GM21737 (cell line): Measurements from ENCODE around the gene PTPRR.

Source experiments
- ATAC-seq: cut with Tn5 transposase; IDR thresholded peaks from one replicate; pipeline ENCODE4 v1.9.1; 2021; ENCODE audit warnings: mild to moderate bottlenecking, moderate library complexity; ENCODE audit not compliant: unreplicated experiment

Gene PTPRR

GRCh38 chr12:70709022-70709421 lies 211.5 kb downstream of the PTPRR start:
- ATAC-seq, result no peak

GRCh38 chr12:70706611-70707010 lies 213.9 kb downstream of the PTPRR start:
- ATAC-seq, result no peak

- ATAC-seq, result no peak
Observed at GRCh38 chr12:70698345-70698744, 222.2 kb downstream of the PTPRR start.

- ATAC-seq, result no peak
Observed at GRCh38 chr12:70695361-70696023, 225.0 kb downstream of the PTPRR start.

- ATAC-seq, result no peak
Observed at GRCh38 chr12:70692681-70693288, 227.8 kb downstream of the PTPRR start.

GRCh38 chr12:70691018-70691672 lies 229.4 kb downstream of the PTPRR start:
- ATAC-seq, result no peak

GRCh38 chr12:70686907-70687306 lies 233.6 kb downstream of the PTPRR start:
- ATAC-seq, result no peak

GRCh38 chr12:70686299-70686698 lies 234.2 kb downstream of the PTPRR start:
- ATAC-seq, result no peak

GRCh38 chr12:70683976-70684375 lies 236.6 kb downstream of the PTPRR start:
- ATAC-seq, result no peak

GRCh38 chr12:70671698-70672097 lies 248.8 kb downstream of the PTPRR start:
- no peak for ATAC-seq

GRCh38 chr12:70670948-70671347 lies 249.6 kb downstream of the PTPRR start:
- ATAC-seq, result no peak

GRCh38 chr12:70667253-70667652 lies 253.3 kb downstream of the PTPRR start:
- no peak for ATAC-seq

- ATAC-seq, result no peak
Observed at GRCh38 chr12:70666364-70666763, 254.2 kb downstream of the PTPRR start.

GRCh38 chr12:70664465-70664881 lies 256.1 kb downstream of the PTPRR start:
- ATAC-seq, result no peak

- ATAC-seq, result no peak
Observed at GRCh38 chr12:70663838-70664237, 256.7 kb downstream of the PTPRR start.

GRCh38 chr12:70661466-70662161 lies 258.9 kb downstream of the PTPRR start:
- no peak for ATAC-seq

- ATAC-seq, result no peak
Observed at GRCh38 chr12:70660620-70661219, 259.8 kb downstream of the PTPRR start.

- no peak for ATAC-seq
Observed at GRCh38 chr12:70660002-70660604, 260.4 kb downstream of the PTPRR start.

- ATAC-seq, result no peak
Observed at GRCh38 chr12:70659077-70659606, 261.4 kb downstream of the PTPRR start.

- ATAC-seq, result no peak
Observed at GRCh38 chr12:70657616-70658286, 262.8 kb downstream of the PTPRR start.
